HFF-Myc (cell line): ENCODE results near the gene CDH13.

Experiments used
- DNase-seq: peaks from one replicate; pipeline ENCODE4 v3.0.0-alpha.2; 2011; ENCODE audit warnings: low read depth; ENCODE audit errors: extremely low read depth
- H3K4me3 ChIP-seq: replicated peaks from 2 replicates; pipeline ENCODE4 v1.5.1; 2011; ENCODE audit warnings: low read depth, mild to moderate bottlenecking, control low read depth, low read length
- CTCF ChIP-seq: IDR thresholded peaks from 2 replicates; pipeline ENCODE4 v1.5.1; 2012; ENCODE audit warnings: mild to moderate bottlenecking, low read depth, low read length, control low read depth; ENCODE audit errors: missing control alignments

Gene CDH13

GRCh38 chr16:83602761-83603722 is 976.3 kb downstream of the CDH13 start:
- H3K4me3 ChIP-seq, result no peak overlapping the region
- DNase-seq, result no peak
- no peak for TF ChIP-seq CTCF

GRCh38 chr16:83603723-83604570 is 977.2 kb downstream of the CDH13 start:
- H3K4me3 ChIP-seq, result no peak overlapping the region
- DNase-seq, result no peak
- TF ChIP-seq CTCF, result no peak

- H3K4me3 ChIP-seq, result no peak overlapping the region
- DNase-seq, result no peak
- TF ChIP-seq CTCF, result no peak
Observed at GRCh38 chr16:83606486-83607030, 979.8 kb downstream of the CDH13 start.

- no peak for TF ChIP-seq CTCF
Observed at GRCh38 chr16:83609178-83609577, 982.4 kb downstream of the CDH13 start.

GRCh38 chr16:83615141-83615952 is 988.6 kb downstream of the CDH13 start:
- no peak for TF ChIP-seq CTCF
- DNase-seq, result no peak
- no peak overlapping the region for H3K4me3 ChIP-seq

More at GRCh38 chr16:83609178-83609577, 982.4 kb downstream of the CDH13 start:
- no peak for DNase-seq
- no peak overlapping the region for H3K4me3 ChIP-seq

- TF ChIP-seq CTCF, result no peak
- DNase-seq, result no peak
Observed at GRCh38 chr16:83615953-83616350, 989.2 kb downstream of the CDH13 start.

More at GRCh38 chr16:83615953-83616350, 989.2 kb downstream of the CDH13 start:
- no peak overlapping the region for H3K4me3 ChIP-seq
